Measurements from ENCODE around the gene THSD7B. TPM values are rescaled to one million over a fixed set of nuclear protein-coding genes. Genes with fewer than 3 reads are reported as not detected.

The THSD7B gene
- total RNA-seq, 3 donors from 2014 or later, result not detected

DNA sequence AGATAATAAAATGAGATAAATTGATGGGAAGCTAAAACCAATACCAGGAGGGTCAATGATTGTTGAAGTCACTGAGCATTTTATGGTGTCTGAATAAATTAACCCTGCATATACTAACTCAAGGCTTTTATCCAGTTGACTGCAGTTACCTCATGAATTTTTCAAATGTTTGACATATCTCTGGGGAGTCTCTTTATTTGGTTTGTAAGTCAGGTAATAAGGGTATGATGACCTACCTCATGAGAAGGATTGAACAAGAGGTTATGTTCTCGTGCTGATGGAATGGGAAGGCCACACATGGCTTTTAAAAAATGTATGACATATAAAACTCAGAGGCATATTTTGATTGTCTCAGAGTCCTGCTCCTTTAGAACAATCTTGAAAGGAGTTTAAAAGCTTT, 237.6 kb downstream of the THSD7B start:
- Mint-ChIP-seq H3K4me1 (ENCODE audit: low read depth) (no peaks in the 10 kb centered on the region), H3K27me3 (ENCODE audit: low read depth) (no peaks in the 10 kb centered on the region), H3K9me3 (no peaks in the 10 kb centered on the region), H3K36me3 (ENCODE audit: insufficient read depth) (no peaks in the 10 kb centered on the region), H3K4me3 (no peak overlapping the region)
- ATAC-seq, result no peak
- DNase-seq, result no peak

DNA sequence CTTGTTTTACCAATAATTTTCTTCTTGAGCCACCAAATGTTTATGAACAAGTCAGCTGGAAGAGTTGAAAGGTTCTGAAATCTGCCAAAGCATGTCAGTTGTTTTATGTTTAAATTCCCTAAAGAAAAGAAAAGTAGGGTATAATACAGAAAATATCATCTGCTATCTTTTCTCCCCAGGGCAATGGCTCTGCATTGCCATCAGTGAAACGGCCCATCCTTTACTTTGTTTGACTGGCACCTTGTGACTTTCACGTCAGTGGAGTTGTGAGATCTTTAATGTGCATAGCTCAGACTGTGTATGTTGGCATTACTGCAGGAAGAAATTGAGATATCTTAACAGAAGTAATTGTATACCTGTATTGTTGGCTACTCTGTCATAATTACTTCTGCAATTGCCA, 239.9 kb downstream of the THSD7B start:
- no peak for DNase-seq
- Mint-ChIP-seq H3K4me3 (no peak overlapping the region), H3K36me3 (ENCODE audit: insufficient read depth) (no peaks in the 10 kb centered on the region), H3K27me3 (ENCODE audit: low read depth) (no peaks in the 10 kb centered on the region), H3K9me3 (no peaks in the 10 kb centered on the region), H3K4me1 (ENCODE audit: low read depth) (no peaks in the 10 kb centered on the region)
- ATAC-seq, result no peak

DNA sequence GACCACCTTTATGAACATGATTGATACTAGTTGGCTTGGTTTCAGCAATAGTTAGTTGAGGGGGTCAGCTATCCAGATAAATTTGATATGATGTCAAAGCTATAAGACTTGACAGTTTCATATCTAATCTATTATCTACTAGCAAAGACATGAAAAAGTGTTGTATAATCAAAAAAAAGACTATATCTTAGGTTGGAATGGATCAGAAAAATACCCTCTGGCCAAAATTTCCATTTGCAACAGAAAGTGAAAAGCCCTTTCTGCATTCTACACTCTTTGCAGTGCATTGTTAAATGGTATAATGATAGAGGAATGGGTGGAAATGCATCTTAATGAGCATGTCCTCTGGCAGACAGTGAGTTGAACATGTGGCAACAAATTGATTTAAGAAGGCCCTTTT, 242.6 kb downstream of the THSD7B start:
- Mint-ChIP-seq H3K9me3 (no peaks in the 10 kb centered on the region), H3K27me3 (ENCODE audit: low read depth) (no peaks in the 10 kb centered on the region), H3K36me3 (ENCODE audit: insufficient read depth) (no peaks in the 10 kb centered on the region), H3K4me1 (ENCODE audit: low read depth) (no peaks in the 10 kb centered on the region), H3K4me3 (no peak overlapping the region)
- no peak for DNase-seq
- no peak for ATAC-seq

DNA sequence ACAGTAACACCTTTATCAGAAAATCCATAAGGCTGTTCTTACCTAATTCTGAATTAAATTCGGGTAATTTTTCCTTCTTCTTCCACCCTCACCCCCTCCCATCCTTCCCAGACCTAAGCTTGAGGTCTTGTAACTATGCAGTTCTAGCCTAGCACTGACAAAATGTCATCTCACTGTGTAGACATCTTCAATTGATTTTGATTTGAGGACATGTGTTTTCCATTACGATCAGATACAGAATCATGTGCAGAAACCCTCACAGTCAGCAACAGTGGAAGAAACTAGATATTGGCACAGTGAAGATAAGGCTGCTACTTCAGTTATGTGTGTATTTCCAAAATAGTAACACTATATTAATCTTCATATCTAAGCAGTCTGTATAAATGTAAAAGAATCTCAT, 244.6 kb downstream of the THSD7B start:
- ATAC-seq, result no peak
- Mint-ChIP-seq H3K4me1 (ENCODE audit: low read depth) (no peaks in the 10 kb centered on the region), H3K36me3 (ENCODE audit: insufficient read depth) (no peaks in the 10 kb centered on the region)

DNA sequence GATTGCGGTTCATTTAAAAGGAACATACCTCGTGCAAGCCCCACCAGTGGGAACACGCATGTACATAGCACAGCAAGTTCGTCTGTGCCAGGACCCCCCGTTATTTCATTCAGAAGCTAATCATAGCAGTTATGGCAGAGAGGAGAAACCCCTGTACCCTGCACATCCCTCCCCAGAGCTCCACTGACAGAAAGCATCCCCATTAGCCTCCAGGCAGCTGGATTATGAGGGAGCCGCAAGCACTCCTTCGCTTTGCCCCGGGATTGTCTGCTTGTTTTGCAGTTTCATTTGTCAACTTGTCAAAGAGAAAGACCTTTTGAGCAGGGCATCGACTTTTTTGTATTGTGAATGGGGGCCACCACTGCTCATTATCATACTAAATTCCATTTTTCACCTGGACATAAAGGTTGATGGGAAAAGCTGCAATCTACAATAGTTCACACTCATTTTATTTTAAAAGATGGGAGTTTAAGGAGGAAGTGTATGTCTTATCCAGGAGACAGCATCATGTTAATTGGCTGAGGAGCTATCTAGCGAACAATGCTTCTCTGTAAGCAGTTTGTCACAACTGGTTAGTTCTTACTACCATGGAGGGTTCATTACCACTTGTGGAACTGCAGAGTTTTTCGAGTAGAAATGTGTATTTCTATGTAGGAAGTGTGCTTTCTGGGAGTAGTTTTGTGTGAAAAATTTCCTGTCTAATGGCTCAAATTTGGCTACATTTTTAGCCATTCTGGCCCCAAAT, 255.3 kb downstream of the THSD7B start:
- no peaks in the 10 kb centered on the region for H3K9me3 Mint-ChIP-seq
- no peak overlapping the region for H3K4me3 Mint-ChIP-seq
- ATAC-seq (no peak), DNase-seq (no peak)
- no peaks in the 10 kb centered on the region for H3K36me3 Mint-ChIP-seq (ENCODE audit: insufficient read depth)
- no peaks in the 10 kb centered on the region for H3K4me1 Mint-ChIP-seq (ENCODE audit: low read depth)
- H3K27me3 Mint-ChIP-seq (ENCODE audit: low read depth), result no peaks in the 10 kb centered on the region

More for the DNA sequence above, 244.6 kb downstream of the THSD7B start:
- Mint-ChIP-seq H3K4me3 (no peak overlapping the region), H3K9me3 (no peaks in the 10 kb centered on the region), H3K27me3 (ENCODE audit: low read depth) (no peaks in the 10 kb centered on the region)
- DNase-seq, result no peak

DNA sequence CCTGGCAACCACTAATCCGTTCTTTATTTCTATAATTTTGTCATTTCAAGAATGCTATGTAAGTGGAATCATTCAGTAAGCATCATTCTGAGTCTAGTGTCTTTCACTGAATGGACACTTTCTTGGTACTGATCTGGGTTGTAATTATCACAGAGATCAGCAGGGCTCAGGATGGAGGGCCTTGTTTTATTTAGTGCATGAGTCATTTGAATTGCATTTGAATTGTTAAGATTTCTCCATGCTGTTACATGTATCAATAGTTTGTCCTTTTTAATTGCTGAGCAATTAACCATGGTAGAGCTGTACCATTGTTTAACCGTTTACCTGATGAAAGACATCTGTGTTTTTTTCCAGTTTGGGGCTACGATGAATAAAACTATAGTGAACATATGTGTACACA, 256.4 kb downstream of the THSD7B start:
- H3K4me3 Mint-ChIP-seq, result no peak overlapping the region
- DNase-seq (no peak), ATAC-seq (no peak)
- no peaks in the 10 kb centered on the region for H3K4me1 Mint-ChIP-seq (ENCODE audit: low read depth)
- no peaks in the 10 kb centered on the region for H3K27me3 Mint-ChIP-seq (ENCODE audit: low read depth)
- H3K9me3 Mint-ChIP-seq, result no peaks in the 10 kb centered on the region
- H3K36me3 Mint-ChIP-seq (ENCODE audit: insufficient read depth), result no peaks in the 10 kb centered on the region

- DNase-seq, result no peak
- H3K36me3 Mint-ChIP-seq (ENCODE audit: insufficient read depth), result no peaks in the 10 kb centered on the region
- no peaks in the 10 kb centered on the region for H3K9me3 Mint-ChIP-seq
- no peaks in the 10 kb centered on the region for H3K4me1 Mint-ChIP-seq (ENCODE audit: low read depth)
- no peaks in the 10 kb centered on the region for H3K27me3 Mint-ChIP-seq (ENCODE audit: low read depth)
- no peak for ATAC-seq
- H3K4me3 Mint-ChIP-seq, result no peak overlapping the region
Measured at GRCh38 chr2:137023205-137023604, 257.9 kb downstream of the THSD7B start.

DNA sequence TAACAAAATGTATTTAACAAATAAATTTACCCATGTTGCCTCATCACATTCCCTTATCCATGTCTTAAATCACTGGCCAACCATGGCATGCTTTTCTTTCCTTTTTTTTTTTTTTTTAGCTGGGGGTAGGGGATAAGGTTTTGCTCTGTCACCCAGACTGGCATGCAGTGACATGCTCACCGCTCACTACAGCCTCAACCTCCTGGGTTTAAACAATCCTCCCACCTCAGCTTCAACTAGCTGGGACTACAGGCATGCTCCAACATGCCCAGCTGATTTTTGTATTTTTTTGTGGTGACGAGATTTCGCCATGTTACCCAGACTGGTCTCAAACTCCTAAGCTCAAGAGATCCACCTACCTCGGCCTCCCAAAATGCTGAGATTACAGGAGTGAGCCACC, 266.4 kb downstream of the THSD7B start:
- Mint-ChIP-seq H3K4me1 (ENCODE audit: low read depth) (no peaks in the 10 kb centered on the region), H3K4me3 (no peak overlapping the region), H3K36me3 (ENCODE audit: insufficient read depth) (no peaks in the 10 kb centered on the region), H3K9me3 (no peaks in the 10 kb centered on the region), H3K27me3 (ENCODE audit: low read depth) (no peaks in the 10 kb centered on the region)
- DNase-seq (no peak), ATAC-seq (no peak)

GRCh38 chr2:137036619-137037018, 271.3 kb downstream of the THSD7B start:
- H3K27me3 Mint-ChIP-seq (ENCODE audit: low read depth), result peaks cover 2% of the 10 kb centered on the region
- H3K9me3 Mint-ChIP-seq, result no peaks in the 10 kb centered on the region

GRCh38 chr2:137039482-137040152, 274.3 kb downstream of the THSD7B start:
- Mint-ChIP-seq H3K4me1 (ENCODE audit: low read depth) (no peaks in the 10 kb centered on the region), H3K4me3 (no peak overlapping the region), H3K36me3 (ENCODE audit: insufficient read depth) (no peaks in the 10 kb centered on the region), H3K9me3 (no peaks in the 10 kb centered on the region), H3K27me3 (ENCODE audit: low read depth) (peaks cover 2% of the 10 kb centered on the region)
- no peak for DNase-seq
- no peak for ATAC-seq

More at GRCh38 chr2:137036619-137037018, 271.3 kb downstream of the THSD7B start:
- Mint-ChIP-seq H3K36me3 (ENCODE audit: insufficient read depth) (no peaks in the 10 kb centered on the region), H3K4me1 (ENCODE audit: low read depth) (no peaks in the 10 kb centered on the region), H3K4me3 (no peak overlapping the region)
- ATAC-seq, result no peak
- DNase-seq, result no peak

- Mint-ChIP-seq H3K4me1 (ENCODE audit: low read depth) (no peaks in the 10 kb centered on the region), H3K4me3 (no peak overlapping the region), H3K36me3 (ENCODE audit: insufficient read depth) (no peaks in the 10 kb centered on the region), H3K27me3 (ENCODE audit: low read depth) (no peaks in the 10 kb centered on the region), H3K9me3 (no peaks in the 10 kb centered on the region)
- ATAC-seq (no peak), DNase-seq (no peak)
Measured at GRCh38 chr2:137047369-137047768, 282.0 kb downstream of the THSD7B start.

- ATAC-seq, result no peak
- no peaks in the 10 kb centered on the region for H3K4me1 Mint-ChIP-seq (ENCODE audit: low read depth)
- H3K27me3 Mint-ChIP-seq (ENCODE audit: low read depth), result no peaks in the 10 kb centered on the region
- H3K36me3 Mint-ChIP-seq (ENCODE audit: insufficient read depth), result no peaks in the 10 kb centered on the region
- no peak for DNase-seq
- H3K9me3 Mint-ChIP-seq, result no peaks in the 10 kb centered on the region
- H3K4me3 Mint-ChIP-seq, result no peak overlapping the region
Measured at GRCh38 chr2:137048455-137048854, 283.1 kb downstream of the THSD7B start.

GRCh38 chr2:137049518-137049917, 284.2 kb downstream of the THSD7B start:
- ATAC-seq, result no peak
- no peak for DNase-seq
- Mint-ChIP-seq H3K4me1 (ENCODE audit: low read depth) (no peaks in the 10 kb centered on the region), H3K4me3 (no peak overlapping the region), H3K27me3 (ENCODE audit: low read depth) (no peaks in the 10 kb centered on the region), H3K9me3 (peaks cover 3% of the 10 kb centered on the region), H3K36me3 (ENCODE audit: insufficient read depth) (no peaks in the 10 kb centered on the region)

DNA sequence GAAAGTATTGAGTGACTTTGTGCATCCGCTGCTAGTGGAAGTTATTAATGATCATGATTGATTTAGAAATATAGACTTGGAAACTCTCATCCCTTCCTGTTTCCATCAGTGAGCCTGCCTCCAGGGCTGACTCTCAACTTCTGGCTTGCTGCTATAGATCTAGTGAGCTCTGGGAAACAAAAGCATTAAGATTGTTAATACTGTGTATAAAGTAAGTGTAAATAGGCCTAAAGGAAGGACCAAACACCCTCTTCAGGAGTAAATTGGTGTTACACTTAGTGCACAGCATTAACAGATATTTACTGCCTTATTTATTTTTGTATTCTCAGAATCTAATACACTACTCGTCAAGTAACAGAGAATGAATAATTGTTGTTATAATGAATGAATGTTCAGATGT, 285.6 kb downstream of the THSD7B start:
- Mint-ChIP-seq H3K4me3 (no peak overlapping the region), H3K27me3 (ENCODE audit: low read depth) (no peaks in the 10 kb centered on the region), H3K36me3 (ENCODE audit: insufficient read depth) (no peaks in the 10 kb centered on the region), H3K9me3 (peaks cover 3% of the 10 kb centered on the region), H3K4me1 (ENCODE audit: low read depth) (no peaks in the 10 kb centered on the region)
- ATAC-seq (no peak), DNase-seq (no peak)

GRCh38 chr2:137051778-137052398, 286.5 kb downstream of the THSD7B start:
- Mint-ChIP-seq H3K36me3 (ENCODE audit: insufficient read depth) (no peaks in the 10 kb centered on the region), H3K27me3 (ENCODE audit: low read depth) (no peaks in the 10 kb centered on the region), H3K9me3 (peaks cover 3% of the 10 kb centered on the region), H3K4me3 (no peak overlapping the region), H3K4me1 (ENCODE audit: low read depth) (no peaks in the 10 kb centered on the region)
- DNase-seq (no peak), ATAC-seq (no peak)

Data from activated T-cell treated with anti-CD3 and anti-CD28 coated beads, Interleukin-2, amount 50 U/mL, for 4 hours (primary cell).